ENCODE measurements around the gene ABHD17C.
"Not testable (repeated sequence)": the region's sequence is repeated elsewhere in the genome, so short reads cannot be mapped to it uniquely, and the experiment has no call there.

ABHD17C gene

GRCh38 chr15:80695099-80695910, at the start of gene ABHD17C:
Gene ABHD17C (plus strand): TSS chr15:80695310. CDS start chr15:80695430, 120 bp downstream.
- peak; percentile 33 for DNase-seq (ENCODE audit: low read depth)

GRCh38 chr15:80645494-80646065, 49.5 kb upstream of the ABHD17C start:
- DNase-seq (ENCODE audit: low read depth) = no peak

DNA sequence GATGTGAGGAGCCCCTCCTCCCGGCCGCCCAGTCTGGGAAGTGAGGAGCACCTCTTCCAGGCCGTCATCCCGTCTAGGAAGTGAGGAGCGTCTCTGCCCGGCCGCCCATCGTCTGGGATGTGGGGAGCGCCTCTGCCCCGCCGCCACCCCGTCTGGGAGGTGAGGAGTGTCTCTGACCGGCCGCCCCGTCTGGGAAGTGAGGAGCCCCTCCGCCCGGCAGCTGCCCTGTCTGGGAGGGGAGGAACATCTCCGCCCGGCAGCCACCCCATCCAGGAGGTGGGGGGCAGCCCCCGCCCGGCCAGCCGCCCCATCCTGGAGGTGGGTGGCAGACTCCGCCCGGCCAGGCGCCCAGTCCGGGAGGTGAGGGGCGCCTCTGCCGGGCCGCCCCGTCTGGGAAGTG, 47.7 kb upstream of the ABHD17C start:
- not testable (repeated sequence) for DNase-seq (ENCODE audit: low read depth)

DNA sequence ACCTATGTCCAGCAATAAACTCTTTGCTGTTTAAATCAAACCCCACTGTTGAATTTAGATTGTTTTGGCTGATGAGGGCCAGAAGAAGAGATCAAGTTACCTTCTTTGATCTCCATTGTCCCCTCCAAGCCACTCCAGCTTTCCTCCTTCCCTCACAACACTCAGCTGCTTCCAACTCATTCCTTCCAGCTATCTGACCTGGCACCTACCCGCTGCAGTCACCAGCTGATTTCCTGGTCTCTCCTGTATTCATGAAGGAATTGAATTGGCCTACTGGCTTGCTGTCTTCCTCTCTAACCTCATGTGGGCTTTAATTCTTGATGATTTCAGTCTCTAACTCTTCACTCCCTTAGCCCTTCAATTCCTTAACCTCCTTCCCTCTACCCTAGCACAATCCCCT, 40.8 kb upstream of the ABHD17C start:
- DNase-seq (ENCODE audit: low read depth) = no peak

- DNase-seq (ENCODE audit: low read depth) = no peak
Measured at GRCh38 chr15:80659375-80659774, 35.7 kb upstream of the ABHD17C start.

- DNase-seq (ENCODE audit: low read depth) = no peak
Measured at GRCh38 chr15:80660119-80660518, 35.0 kb upstream of the ABHD17C start.

DNA sequence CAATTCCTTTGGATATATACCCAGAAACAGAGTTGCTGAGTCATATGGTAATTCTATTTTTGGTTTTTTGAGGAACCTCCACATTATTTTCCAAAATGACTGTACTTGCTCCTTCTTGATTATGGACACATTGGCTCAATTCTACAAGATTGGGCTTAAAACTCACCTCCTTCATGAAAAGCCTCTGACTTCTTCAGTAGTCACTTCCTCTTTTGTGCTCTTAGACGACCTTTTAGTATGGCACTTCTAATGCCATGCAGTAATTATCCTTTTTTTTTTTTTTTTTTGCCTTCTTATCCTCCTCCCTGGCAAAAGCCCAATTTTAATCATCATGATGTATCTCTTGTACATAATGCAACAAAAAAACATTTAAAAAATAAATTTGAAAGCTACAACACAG, 33.0 kb upstream of the ABHD17C start:
- DNase-seq (ENCODE audit: low read depth) = no peak

DNA sequence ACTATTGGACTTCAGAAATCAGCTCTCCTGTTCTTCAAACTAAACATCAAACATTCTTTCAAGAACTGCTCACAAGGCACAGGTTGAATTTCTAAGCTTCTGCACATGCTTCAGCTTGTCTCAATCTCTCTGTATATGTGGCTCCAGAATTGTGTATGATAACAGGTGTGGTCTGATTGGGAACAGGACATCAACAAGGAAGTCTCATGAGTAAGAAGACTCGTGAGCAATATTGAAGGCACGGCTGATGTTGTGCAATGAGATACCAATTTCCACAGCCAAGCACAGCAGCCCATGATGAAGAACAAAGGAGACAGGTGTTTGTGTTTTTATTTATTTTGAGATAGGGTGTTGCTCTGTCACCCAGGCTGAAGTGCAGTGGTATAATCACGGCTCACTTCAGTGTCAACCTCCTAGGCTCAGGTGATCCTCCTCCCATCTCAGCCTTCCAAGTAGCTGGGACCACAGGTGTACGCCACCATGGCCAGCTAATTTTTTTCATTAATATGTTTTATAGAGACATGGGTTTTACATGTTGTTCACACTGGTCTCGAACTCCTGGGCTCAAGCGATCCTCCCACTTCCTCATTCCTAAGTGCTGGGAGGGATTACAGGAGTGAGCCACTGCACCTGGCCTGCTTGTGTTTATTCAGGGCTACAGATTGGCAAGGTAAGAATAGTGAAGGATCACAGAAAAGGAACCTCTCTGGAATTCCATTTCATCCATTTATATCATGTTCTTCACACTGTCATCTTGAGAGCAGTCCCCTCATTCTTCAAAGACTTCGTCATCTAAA, 32.2 kb upstream of the ABHD17C start:
- DNase-seq (ENCODE audit: low read depth) = no peak

DNA sequence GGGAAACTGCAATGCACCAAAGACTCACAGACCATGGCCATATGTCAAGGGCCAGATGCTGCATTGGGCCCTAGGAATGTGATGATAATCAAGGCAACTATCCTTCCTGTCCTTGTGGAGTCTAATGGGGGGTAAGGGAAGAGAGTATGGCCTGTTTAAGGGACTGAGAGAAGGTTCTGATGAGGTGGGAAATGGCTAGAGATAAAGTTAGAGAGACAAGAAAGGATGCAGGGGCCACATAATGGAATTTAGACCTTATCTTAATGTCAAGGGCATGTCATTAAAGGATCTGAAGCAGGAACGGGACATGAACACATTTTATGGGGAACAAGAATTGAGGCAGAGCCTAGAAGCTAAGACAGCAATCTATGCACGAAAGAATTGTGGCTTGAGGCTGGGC, 30.0 kb upstream of the ABHD17C start:
- DNase-seq (ENCODE audit: low read depth) = no peak

- DNase-seq (ENCODE audit: low read depth) = no peak
Measured at GRCh38 chr15:80667936-80668335, 27.2 kb upstream of the ABHD17C start.

DNA sequence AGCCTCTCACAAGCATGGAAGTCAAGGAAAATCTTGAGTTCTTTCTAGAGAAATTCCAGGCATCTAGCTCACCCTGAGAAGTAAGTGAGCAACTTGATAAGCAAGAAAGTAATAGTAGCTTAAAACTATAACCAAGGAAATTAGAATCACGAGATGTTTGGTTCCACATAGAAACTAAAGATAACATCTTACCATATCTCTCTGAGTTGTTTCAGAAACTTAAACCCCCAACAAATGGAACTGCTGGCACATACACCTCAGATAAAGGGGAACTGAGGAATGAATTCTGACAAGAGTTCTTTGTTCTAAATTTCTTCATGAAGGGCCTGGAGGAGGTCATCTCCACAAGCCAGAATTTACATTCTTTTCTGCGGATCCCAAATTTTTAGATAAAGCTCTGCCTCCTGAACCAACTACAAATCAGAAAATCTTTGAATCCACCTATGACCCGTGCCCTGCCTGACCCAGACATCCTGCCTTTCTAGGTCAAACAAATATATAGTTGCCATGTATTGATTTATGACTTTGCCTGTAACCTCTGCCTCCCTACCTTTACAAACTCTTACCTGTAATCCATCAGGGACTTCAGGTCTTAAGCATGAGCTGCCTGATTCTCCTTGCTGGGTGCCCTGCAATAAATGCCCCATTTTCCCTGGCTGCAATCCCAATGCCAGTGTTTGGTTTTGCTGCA, 26.4 kb upstream of the ABHD17C start:
- no peak for DNase-seq (ENCODE audit: low read depth)

DNA sequence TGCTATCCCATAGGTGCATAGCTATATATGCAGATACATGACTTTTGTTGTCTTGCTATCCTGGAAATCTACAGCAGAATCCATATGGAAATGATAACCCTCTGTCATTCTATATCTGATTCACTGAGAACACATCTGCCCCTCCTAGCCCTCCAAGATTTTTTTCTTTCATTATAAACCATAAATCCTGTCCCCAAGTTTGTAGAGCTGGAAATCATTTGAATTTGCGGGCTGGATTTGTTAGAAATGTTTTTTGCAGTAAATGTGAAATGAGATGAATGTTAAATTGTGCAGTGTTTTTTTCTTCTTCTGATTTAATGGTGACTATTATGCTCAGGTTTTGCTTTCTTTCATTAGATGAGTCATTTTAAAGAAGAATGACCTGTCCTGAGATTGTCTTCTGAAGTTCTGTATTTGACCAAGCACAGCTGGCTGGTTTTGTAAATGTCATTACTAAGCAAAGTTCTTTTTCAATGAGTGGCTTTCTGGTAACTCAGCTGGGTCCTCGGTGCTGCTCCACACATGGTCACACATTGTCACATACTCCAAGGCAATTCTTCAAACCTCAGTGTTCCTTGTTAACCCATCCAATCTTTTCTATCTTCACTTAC, 25.3 kb upstream of the ABHD17C start:
- no peak for DNase-seq (ENCODE audit: low read depth)

- no peak for DNase-seq (ENCODE audit: low read depth)
Measured at GRCh38 chr15:80673561-80674244, 21.4 kb upstream of the ABHD17C start.

DNA sequence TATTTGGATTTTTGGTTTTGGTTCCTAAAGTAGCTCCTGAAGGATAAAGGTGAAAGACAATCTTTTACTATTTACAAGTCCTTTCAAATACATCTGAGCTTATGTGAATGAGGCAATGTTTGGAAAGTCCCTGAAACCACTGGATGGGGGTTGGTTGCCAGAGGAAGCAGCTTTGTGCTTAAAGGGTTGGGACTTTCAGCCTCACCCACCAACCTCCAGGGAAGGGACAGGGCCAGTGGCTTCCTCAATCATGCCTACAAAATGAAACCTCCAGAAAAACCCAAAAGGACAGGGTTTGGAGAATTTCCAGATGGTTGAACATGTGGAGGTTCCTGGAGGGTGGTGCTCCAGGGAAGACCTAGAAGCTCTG, 20.9 kb upstream of the ABHD17C start:
- no peak for DNase-seq (ENCODE audit: low read depth)

DNA sequence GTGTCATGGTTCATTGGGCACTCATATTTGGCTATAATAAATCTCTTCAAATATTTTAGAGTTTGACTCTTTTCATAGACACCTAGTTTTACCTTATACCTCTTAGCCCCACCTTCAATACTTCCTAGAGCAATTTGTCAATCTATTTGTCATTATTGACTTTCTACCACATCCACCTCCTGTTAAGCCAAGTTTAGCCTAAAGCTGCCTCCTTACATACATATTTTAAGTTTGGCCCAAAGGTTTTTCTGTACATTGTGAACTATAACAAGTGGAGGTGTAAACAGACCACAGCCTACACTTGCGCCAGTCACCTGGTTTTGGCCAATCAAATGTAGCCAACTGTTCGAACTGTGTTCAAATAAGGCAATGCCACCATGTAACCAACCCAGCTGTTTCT, 18.1 kb upstream of the ABHD17C start:
- no peak for DNase-seq (ENCODE audit: low read depth)

- DNase-seq (ENCODE audit: low read depth) = no peak
Measured at GRCh38 chr15:80679167-80679803, 15.8 kb upstream of the ABHD17C start.

DNA sequence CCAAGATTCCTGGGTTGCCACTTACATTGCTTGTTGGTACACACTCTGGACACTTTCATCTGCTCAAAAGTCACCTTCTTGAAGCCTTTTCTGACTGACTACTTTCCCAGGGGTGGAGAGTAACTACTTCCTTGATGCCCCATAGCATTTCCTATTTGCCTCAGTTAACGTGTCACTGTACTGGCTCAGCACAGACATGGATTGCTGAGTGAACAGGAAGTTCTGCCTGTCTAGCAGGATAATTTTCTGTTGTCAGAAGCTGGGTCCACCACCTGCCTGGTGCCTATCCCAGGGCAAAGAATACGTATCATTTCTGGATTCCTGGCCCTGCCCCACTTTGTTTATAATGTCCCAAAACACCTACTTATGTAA, 15.3 kb upstream of the ABHD17C start:
- DNase-seq (ENCODE audit: low read depth) = no peak

GRCh38 chr15:80682201-80682600, 12.9 kb upstream of the ABHD17C start:
- DNase-seq (ENCODE audit: low read depth) = no peak

DNA sequence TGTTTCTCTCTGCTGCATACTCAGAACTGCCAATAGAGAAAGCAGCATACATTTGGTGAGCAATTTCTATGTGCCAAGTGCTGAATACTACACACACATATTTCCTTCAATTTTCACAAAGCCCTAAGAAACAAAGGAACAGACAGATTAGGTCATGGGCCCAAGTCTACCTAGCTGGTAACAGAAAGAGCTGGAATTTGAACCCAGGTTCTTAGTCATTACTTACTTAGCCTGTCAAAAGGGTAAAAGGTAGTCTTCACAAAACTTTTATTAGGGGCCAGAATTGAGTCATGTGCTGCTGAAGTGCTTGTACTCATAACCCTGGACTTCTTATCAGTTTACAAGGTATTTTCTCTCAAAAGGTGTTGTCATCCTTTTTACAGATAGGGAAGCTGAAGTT, 10.4 kb upstream of the ABHD17C start:
- no peak for DNase-seq (ENCODE audit: low read depth)

DNA sequence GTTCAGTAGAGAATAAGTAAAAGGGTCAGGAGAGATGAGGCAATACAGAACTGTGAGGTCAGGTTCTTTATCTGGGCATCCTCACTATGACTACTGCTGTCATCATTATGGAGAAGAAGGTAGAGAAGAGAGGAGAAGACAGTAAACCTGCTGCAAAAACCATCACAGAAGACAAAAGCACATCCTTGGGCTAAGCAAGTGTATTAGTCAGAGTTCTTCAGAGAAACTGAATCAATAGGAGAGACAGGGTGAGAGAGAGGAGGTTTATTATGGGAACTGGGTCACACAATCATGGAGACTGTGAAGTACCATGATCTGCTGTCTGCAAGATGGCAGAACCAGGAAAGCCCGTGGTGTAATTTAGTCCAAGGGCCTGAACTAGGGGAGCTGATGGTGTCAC, 9.5 kb upstream of the ABHD17C start:
- DNase-seq (ENCODE audit: low read depth) = no peak

GRCh38 chr15:80689294-80689693, 5.8 kb upstream of the ABHD17C start:
- DNase-seq (ENCODE audit: low read depth) = no peak
